K562 (cell line): ENCODE data around the gene ADARB2. TPM values are rescaled to one million over a fixed set of nuclear protein-coding genes. Genes with fewer than 3 reads are reported as not detected.

Experiments
- CBFB ChIP-seq: sonication (generic); formaldehyde crosslinking; IDR thresholded peaks from 2 replicates; pipeline ENCODE4 v1.4.0; 2020; ENCODE audit warnings: mild to moderate bottlenecking, missing genetic modification reagents
- PRPF4 ChIP-seq: fragments of 200-400 bp; formaldehyde crosslinking; IDR thresholded peaks from one replicate; pipeline ENCODE4 v1.6.1; 2017; ENCODE audit warnings: low read length, low read depth, mild to moderate bottlenecking; ENCODE audit not compliant: insufficient read depth, poor library complexity, severe bottlenecking
- polyA plus RNA-seq, 8 experiments: library from polyadenylated mRNA; depleted of rRNA in 4 of 8; stranded (reverse) in 5 of 8; unstranded in 3 of 8; fragments of >200 nt; fragmentation: Nextera tagmentation in 2 of 8; fragmentation: Illumina TruSeq in 1 of 8; extraction: Ambion mirVana in 2 of 8; extraction: Trizol in 1 of 8; gene quantifications; 2 replicates each; pipeline versions ENCODE4 v1.2.1 to v1.2.3, GENCODE V29; 2011 to 2014; ENCODE audit warnings: inconsistent platforms in 1 of 8, missing spikeins in 1 of 8
- total RNA-seq, 7 experiments: library from RNA; depleted of rRNA in 6 of 7; stranded (reverse); fragments of >200 nt in 6 of 7; fragmentation: Illumina TruSeq in 2 of 7; extraction: Trizol in 2 of 7; gene quantifications; 2 replicates each; pipeline versions ENCODE4 v1.2.1 to v1.2.3, GENCODE V29; 2011 to 2021; ENCODE audit warnings: low replicate concordance in 1 of 7
- TF ChIP-seq, protein P1 (sequence below): fragments of 250-450 bp; sonication (Bioruptor Pico); IDR thresholded peaks from 2 replicates; pipeline ENCODE4 v1.4.0; 2020

The ADARB2 gene
- total and polyA plus RNA-seq, 9 of the 15 experiments (the other 6 are each of a cell fraction or from before 2014, with no cell fraction given) = not detected

DNA sequence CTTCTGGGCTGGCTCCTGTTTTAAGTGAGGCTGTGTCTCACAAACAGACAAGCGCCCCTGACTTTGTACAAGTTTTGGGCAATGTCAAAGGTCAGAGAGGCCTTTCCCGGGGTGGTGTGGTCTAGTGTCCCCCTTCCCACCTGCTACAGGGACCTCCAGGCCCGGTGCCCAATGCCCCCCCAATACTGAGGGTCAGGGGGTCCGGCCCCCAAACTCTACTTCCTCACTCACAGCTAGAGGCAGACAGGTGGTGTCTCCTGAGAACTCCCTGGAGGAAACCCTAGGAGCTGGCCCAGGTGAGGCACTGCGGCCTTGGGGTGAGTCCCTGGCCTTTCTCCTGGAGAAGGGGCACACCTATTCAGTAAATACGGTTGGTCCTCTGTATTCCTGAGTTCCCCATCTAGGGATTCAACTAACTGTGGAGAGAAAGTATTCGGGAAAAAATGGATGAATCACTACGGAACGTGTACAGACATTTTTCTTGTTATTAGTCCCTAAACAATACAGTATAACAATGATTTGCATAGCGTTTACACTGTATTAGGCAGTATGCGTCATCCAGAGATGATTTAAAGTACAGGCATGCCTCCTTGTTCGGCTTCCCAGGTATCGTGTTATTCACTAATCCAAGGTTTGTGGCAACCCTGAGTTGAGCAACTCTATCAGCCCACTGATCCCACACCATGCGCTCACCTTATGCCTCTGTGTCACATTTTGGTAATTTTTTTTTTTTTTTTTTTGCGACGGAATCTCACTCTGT is 373.0 kb downstream of the ADARB2 start (continued):
- TF ChIP-seq, protein P1, sequence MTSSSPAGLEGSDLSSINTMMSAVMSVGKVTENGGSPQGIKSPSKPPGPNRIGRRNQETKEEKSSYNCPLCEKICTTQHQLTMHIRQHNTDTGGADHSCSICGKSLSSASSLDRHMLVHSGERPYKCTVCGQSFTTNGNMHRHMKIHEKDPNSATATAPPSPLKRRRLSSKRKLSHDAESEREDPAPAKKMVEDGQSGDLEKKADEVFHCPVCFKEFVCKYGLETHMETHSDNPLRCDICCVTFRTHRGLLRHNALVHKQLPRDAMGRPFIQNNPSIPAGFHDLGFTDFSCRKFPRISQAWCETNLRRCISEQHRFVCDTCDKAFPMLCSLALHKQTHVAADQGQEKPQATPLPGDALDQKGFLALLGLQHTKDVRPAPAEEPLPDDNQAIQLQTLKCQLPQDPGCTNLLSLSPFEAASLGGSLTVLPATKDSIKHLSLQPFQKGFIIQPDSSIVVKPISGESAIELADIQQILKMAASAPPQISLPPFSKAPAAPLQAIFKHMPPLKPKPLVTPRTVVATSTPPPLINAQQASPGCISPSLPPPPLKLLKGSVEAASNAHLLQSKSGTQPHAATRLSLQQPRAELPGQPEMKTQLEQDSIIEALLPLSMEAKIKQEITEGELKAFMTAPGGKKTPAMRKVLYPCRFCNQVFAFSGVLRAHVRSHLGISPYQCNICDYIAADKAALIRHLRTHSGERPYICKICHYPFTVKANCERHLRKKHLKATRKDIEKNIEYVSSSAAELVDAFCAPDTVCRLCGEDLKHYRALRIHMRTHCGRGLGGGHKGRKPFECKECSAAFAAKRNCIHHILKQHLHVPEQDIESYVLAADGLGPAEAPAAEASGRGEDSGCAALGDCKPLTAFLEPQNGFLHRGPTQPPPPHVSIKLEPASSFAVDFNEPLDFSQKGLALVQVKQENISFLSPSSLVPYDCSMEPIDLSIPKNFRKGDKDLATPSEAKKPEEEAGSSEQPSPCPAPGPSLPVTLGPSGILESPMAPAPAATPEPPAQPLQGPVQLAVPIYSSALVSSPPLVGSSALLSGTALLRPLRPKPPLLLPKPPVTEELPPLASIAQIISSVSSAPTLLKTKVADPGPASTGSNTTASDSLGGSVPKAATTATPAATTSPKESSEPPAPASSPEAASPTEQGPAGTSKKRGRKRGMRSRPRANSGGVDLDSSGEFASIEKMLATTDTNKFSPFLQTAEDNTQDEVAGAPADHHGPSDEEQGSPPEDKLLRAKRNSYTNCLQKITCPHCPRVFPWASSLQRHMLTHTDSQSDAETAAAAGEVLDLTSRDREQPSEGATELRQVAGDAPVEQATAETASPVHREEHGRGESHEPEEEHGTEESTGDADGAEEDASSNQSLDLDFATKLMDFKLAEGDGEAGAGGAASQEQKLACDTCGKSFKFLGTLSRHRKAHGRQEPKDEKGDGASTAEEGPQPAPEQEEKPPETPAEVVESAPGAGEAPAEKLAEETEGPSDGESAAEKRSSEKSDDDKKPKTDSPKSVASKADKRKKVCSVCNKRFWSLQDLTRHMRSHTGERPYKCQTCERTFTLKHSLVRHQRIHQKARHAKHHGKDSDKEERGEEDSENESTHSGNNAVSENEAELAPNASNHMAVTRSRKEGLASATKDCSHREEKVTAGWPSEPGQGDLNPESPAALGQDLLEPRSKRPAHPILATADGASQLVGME = no peak
- TF ChIP-seq CBFB (CRISPR knock-in tag) (no peak), PRPF4 (no peak)
